Activated CD8-positive, alpha-beta T cell treated with anti-CD3 and anti-CD28 coated beads, Interleukin-2, amount 10 ng/mL, durations not matched to agents 7 days and 5 days (primary cell): Measurements from ENCODE around the gene PRKG1. TPM values are rescaled to one million over a fixed set of nuclear protein-coding genes. Genes with fewer than 3 reads are reported as not detected.

ENCODE experiments used
- ATAC-seq: fragments of 150-1000 bp; cut with Tn5 transposase; one replicate; pipeline ENCODE4 v1.10.0; 2021; ENCODE audit warnings: moderate library complexity
- CTCF ChIA-PET: fragments of 350-600 bp; sonication (Branson Sonifier 250); formaldehyde crosslinking; loops from one replicate; lab custom pipeline; 2021; ENCODE audit warnings: antibody characterized with exemption; lab: Charles Lee
- POLR2A ChIA-PET: fragments of 350-600 bp; sonication (Branson Sonifier 250); formaldehyde crosslinking; loops from one replicate; lab custom pipeline; 2021; ENCODE audit warnings: antibody characterized with exemption; lab: Charles Lee
- DNase-seq: peaks from one replicate; pipeline ENCODE4 v3.0.0-alpha.2; 2020
- H3K27ac Mint-ChIP-seq: one replicate; pipeline ENCODE4 v1.8.0; 2021; ENCODE audit warnings: mild to moderate bottlenecking, mixed read lengths
- H3K27me3 Mint-ChIP-seq: one replicate; pipeline ENCODE4 v1.8.0; 2021; ENCODE audit warnings: low read depth, mixed read lengths
- H3K36me3 Mint-ChIP-seq: one replicate; pipeline ENCODE4 v1.8.0; 2021; ENCODE audit warnings: low read depth, mixed read lengths
- H3K4me1 Mint-ChIP-seq: one replicate; pipeline ENCODE4 v1.8.0; 2021; ENCODE audit warnings: low read depth, mixed read lengths
- H3K4me3 Mint-ChIP-seq: one replicate; pipeline ENCODE4 v1.8.0; 2021; ENCODE audit warnings: mild to moderate bottlenecking, mixed read lengths
- H3K9me3 Mint-ChIP-seq: one replicate; pipeline ENCODE4 v1.8.0; 2022; ENCODE audit warnings: mixed read lengths; ENCODE audit not compliant: insufficient read depth
- total RNA-seq, 2 experiments: library from RNA; stranded (reverse); gene quantifications; one replicate each; pipeline ENCODE4 v1.2.3, GENCODE V29; 2021

Gene PRKG1
- total RNA-seq, 2 experiments from 2014 or later, result not detected

DNA sequence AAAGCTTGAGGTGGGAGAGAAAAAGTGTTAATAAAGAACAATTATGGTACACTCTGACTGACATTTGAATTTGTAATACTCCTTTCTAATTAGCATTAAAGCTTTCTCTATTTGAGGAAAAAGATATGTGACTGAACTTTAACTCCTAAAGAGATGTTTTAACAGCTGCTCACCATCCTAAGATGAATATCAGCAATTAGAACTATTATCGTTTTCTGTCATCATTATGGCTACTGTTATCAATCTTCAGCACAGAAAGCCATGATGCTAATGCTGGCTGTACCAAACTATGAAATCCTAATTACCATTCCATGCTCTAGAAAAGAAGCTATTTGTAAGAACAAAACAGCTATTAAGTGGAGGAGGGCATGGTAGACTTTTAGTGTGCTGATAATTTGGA is 853.9 kb downstream of the PRKG1 start:
- ATAC-seq (no peak), DNase-seq (no peak)
- H3K4me1 Mint-ChIP-seq, result no peaks in the 10 kb centered on the region
- CTCF ChIA-PET, result interaction anchor here (0.6 kb wide), 1 partner anchor 9 kb away, joined by 4 read pairs; no protein-coding TSS in a partner anchor
- no peak overlapping the region for H3K4me3 Mint-ChIP-seq
- H3K27me3 Mint-ChIP-seq, result no peaks in the 10 kb centered on the region
- H3K36me3 Mint-ChIP-seq, result no peaks in the 10 kb centered on the region
- H3K27ac Mint-ChIP-seq, result no peak overlapping the region
- POLR2A ChIA-PET, result no interaction called here
- peaks cover 3% of the 10 kb centered on the region for H3K9me3 Mint-ChIP-seq

DNA sequence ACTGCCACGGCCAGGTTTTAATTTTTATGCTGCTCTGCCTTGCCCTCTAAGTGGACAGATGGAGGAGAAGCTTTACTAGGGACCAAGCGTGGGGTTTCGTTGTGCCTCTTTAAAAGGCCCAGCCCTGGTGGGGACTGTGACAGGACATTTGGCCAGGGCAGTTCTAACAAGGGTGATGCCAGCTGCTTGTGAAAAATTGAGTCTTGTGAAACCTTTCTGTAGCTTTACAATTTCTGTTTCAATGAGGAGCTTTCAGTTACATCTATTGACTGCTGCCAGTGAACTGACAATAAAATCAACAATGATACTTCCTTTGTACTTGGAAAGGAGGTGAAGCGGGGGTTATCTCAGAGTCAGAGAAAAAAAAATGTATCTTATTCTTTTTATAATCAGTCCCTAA is 858.2 kb downstream of the PRKG1 start:
- H3K4me3 Mint-ChIP-seq, result no peak overlapping the region
- ATAC-seq (no peak), DNase-seq (no peak)
- CTCF ChIA-PET, result no interaction called here
- POLR2A ChIA-PET, result no interaction called here
- no peaks in the 10 kb centered on the region for H3K4me1 Mint-ChIP-seq
- H3K9me3 Mint-ChIP-seq, result no peaks in the 10 kb centered on the region
- H3K27ac Mint-ChIP-seq, result no peak overlapping the region
- H3K36me3 Mint-ChIP-seq, result no peaks in the 10 kb centered on the region
- no peaks in the 10 kb centered on the region for H3K27me3 Mint-ChIP-seq

DNA sequence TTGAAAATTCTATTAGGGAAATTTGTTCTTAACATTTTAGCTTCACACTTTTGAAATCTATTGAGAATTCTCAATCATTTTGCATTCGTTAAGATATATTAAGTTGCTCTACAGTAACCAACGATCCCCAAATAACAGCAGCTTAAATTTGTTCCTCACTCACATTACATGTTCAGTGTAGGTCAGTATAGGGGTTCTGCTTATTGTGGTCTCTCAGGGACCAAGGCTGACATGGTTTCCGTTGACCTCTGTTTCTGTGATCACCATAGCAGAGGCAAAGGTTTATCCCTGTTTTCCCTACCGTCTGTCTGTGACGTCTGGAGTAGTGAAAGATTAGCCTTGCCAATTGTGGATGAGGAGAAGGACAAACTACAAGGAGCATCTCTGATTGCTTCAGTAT is 860.1 kb downstream of the PRKG1 start:
- Mint-ChIP-seq H3K36me3 (no peaks in the 10 kb centered on the region), H3K27ac (no peak overlapping the region), H3K9me3 (no peaks in the 10 kb centered on the region), H3K4me3 (no peak overlapping the region), H3K4me1 (no peaks in the 10 kb centered on the region), H3K27me3 (no peaks in the 10 kb centered on the region)
- ATAC-seq (no peak), DNase-seq (no peak)
- POLR2A ChIA-PET, result no interaction called here
- CTCF ChIA-PET, result no interaction called here

GRCh38 chr10:51935341-51935740 is 861.1 kb downstream of the PRKG1 start:
- no peak overlapping the region for H3K4me3 Mint-ChIP-seq
- no peaks in the 10 kb centered on the region for H3K36me3 Mint-ChIP-seq
- POLR2A ChIA-PET, result no interaction called here
- H3K27ac Mint-ChIP-seq, result no peak overlapping the region
- no peak for DNase-seq
- H3K9me3 Mint-ChIP-seq, result no peaks in the 10 kb centered on the region
- CTCF ChIA-PET, result interaction anchor here (1.7 kb wide), 1 partner anchor 26 kb away, joined by 3 read pairs; no protein-coding TSS in a partner anchor
- ATAC-seq, result no peak
- no peaks in the 10 kb centered on the region for H3K4me1 Mint-ChIP-seq
- no peaks in the 10 kb centered on the region for H3K27me3 Mint-ChIP-seq

- Mint-ChIP-seq H3K27ac (no peak overlapping the region), H3K27me3 (no peaks in the 10 kb centered on the region), H3K4me3 (no peak overlapping the region), H3K4me1 (no peaks in the 10 kb centered on the region), H3K36me3 (no peaks in the 10 kb centered on the region), H3K9me3 (no peaks in the 10 kb centered on the region)
- DNase-seq (no peak), ATAC-seq (no peak)
- CTCF ChIA-PET, result no interaction called here
- POLR2A ChIA-PET, result no interaction called here
These were observed 863.2 kb downstream of the PRKG1 start for GRCh38 chr10:51937308-51938140.

GRCh38 chr10:51950371-51950995 is 876.2 kb downstream of the PRKG1 start:
- H3K9me3 Mint-ChIP-seq, result no peaks in the 10 kb centered on the region
- CTCF ChIA-PET, result no interaction called here
- DNase-seq (no peak), ATAC-seq (no peak)
- H3K36me3 Mint-ChIP-seq, result no peaks in the 10 kb centered on the region
- H3K27me3 Mint-ChIP-seq, result no peaks in the 10 kb centered on the region
- POLR2A ChIA-PET, result no interaction called here
- H3K4me1 Mint-ChIP-seq, result no peaks in the 10 kb centered on the region
- H3K4me3 Mint-ChIP-seq, result no peak overlapping the region
- no peak overlapping the region for H3K27ac Mint-ChIP-seq

GRCh38 chr10:51950996-51951555 is 876.8 kb downstream of the PRKG1 start:
- Mint-ChIP-seq H3K36me3 (no peaks in the 10 kb centered on the region), H3K4me3 (no peak overlapping the region), H3K9me3 (no peaks in the 10 kb centered on the region), H3K27me3 (no peaks in the 10 kb centered on the region), H3K27ac (no peak overlapping the region), H3K4me1 (no peaks in the 10 kb centered on the region)
- ChIA-PET CTCF (no interaction called here), POLR2A (no interaction called here)
- DNase-seq, result no peak
- ATAC-seq, result no peak

DNA sequence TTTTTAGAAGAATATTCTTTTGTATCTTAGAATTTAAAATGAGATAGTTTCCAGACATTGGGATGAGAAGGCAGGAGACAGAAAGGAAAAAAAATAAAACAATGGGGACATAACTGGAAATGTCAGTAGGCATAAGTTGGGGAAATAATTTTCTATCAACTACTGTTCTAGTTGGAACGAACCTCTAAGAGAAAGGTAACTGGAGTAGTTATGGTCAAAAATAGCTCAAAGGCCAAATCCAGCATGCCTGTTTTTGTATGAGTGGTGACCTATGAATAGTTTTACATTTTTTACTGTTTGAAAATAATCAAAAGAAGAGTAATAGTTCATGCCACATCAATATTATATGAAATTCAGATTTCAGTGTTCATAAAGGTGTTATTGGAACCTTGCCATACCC is 877.3 kb downstream of the PRKG1 start:
- Mint-ChIP-seq H3K27me3 (no peaks in the 10 kb centered on the region), H3K27ac (no peak overlapping the region), H3K4me3 (no peak overlapping the region), H3K4me1 (no peaks in the 10 kb centered on the region), H3K36me3 (no peaks in the 10 kb centered on the region), H3K9me3 (no peaks in the 10 kb centered on the region)
- no peak for DNase-seq
- CTCF ChIA-PET, result no interaction called here
- no peak for ATAC-seq
- POLR2A ChIA-PET, result no interaction called here

- Mint-ChIP-seq H3K9me3 (no peaks in the 10 kb centered on the region), H3K36me3 (no peaks in the 10 kb centered on the region)
These were observed 877.8 kb downstream of the PRKG1 start for GRCh38 chr10:51952056-51952455.

DNA sequence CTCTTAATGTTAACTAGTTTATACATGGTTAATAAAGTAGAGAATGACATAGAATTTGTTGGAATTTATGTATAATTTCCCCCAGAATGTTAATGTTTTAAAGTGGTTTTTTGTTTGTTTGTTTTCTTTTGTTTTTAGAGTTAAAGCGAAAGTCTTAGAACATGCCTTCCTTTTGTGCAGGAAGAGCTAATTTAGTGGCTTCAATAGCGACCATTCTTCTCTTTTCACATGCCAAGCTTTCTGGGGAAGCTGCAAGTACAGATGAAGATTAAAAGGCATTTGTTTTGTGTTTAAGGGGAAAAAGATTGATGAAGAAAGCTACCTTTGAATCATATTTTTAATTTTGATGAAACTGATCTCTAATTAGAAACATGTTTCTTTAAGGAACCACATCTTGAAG is 881.4 kb downstream of the PRKG1 start:
- ChIA-PET CTCF (no interaction called here), POLR2A (no interaction called here)
- DNase-seq (no peak), ATAC-seq (no peak)
- no peaks in the 10 kb centered on the region for H3K9me3 Mint-ChIP-seq
- no peaks in the 10 kb centered on the region for H3K4me1 Mint-ChIP-seq
- no peak overlapping the region for H3K27ac Mint-ChIP-seq
- H3K27me3 Mint-ChIP-seq, result peaks cover 8% of the 10 kb centered on the region
- H3K36me3 Mint-ChIP-seq, result no peaks in the 10 kb centered on the region
- no peak overlapping the region for H3K4me3 Mint-ChIP-seq

More at GRCh38 chr10:51952056-51952455, 877.8 kb downstream of the PRKG1 start:
- Mint-ChIP-seq H3K27ac (no peak overlapping the region), H3K4me3 (no peak overlapping the region), H3K27me3 (no peaks in the 10 kb centered on the region), H3K4me1 (no peaks in the 10 kb centered on the region)
- DNase-seq, result no peak
- ATAC-seq, result no peak
- ChIA-PET CTCF (no interaction called here), POLR2A (no interaction called here)

DNA sequence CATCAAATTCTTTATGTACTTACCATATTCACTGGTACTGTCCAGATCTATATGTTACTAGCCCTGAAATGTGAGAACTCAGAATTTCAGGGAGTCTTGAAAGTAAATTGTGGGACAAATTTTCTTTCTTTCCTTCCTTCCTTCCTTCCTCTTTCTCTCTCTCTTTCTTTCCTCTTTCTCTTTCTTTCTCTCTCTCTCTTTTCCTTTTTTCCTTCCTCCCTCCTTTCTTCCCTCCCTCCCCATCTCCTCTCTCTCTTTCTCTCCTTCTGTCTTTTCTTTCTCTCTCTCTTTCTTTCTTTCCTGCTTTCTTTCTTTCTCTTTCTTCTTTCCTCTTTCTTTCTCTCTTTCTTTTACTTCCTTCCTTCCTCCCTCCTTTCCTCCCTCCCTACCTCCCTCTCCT is 882.5 kb downstream of the PRKG1 start:
- no peaks in the 10 kb centered on the region for H3K36me3 Mint-ChIP-seq

DNA sequence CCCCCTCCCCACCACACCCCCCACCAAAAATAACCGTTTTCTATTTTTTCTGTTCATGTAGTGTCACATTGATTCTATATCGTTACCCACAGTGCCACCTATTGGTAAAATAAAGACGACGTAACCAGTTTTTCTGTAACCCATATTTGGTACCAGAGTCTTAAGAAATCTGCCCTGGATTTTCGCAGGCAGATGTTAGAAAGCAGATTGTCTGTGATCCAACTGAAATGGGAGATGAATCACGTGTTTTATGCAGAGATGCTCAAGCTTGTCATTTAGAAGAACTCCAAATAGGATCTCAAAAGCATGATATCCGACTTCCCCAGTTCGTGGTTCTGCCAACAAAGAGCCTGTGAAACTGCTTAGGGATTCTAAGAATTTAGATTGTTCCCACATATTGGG is 886.2 kb downstream of the PRKG1 start:
- H3K4me3 Mint-ChIP-seq, result no peak overlapping the region
- H3K4me1 Mint-ChIP-seq, result no peaks in the 10 kb centered on the region
- ATAC-seq, result no peak
- ChIA-PET POLR2A (no interaction called here), CTCF (interaction anchor here (1.2 to 2.5 kb wide), 5 partner anchors 255 to 897 kb away, joined by 3 to 17 read pairs (median 5); no protein-coding TSS in a partner anchor)
- H3K36me3 Mint-ChIP-seq, result no peaks in the 10 kb centered on the region
- no peaks in the 10 kb centered on the region for H3K9me3 Mint-ChIP-seq
- no peak for DNase-seq
- H3K27me3 Mint-ChIP-seq, result peaks cover 8% of the 10 kb centered on the region
- H3K27ac Mint-ChIP-seq, result no peak overlapping the region

More for the DNA sequence above, 882.5 kb downstream of the PRKG1 start:
- no peak for DNase-seq
- Mint-ChIP-seq H3K27me3 (peaks cover 8% of the 10 kb centered on the region), H3K9me3 (no peaks in the 10 kb centered on the region), H3K4me1 (no peaks in the 10 kb centered on the region), H3K27ac (no peak overlapping the region), H3K4me3 (no peak overlapping the region)
- POLR2A ChIA-PET, result no interaction called here
- CTCF ChIA-PET, result no interaction called here
- no peak for ATAC-seq
